HT-29 (cell line): Measurements from ENCODE around the gene PXDC1. TPM values are rescaled to one million over a fixed set of nuclear protein-coding genes. Genes with fewer than 3 reads are reported as not detected.

Source experiments
- DNase-seq: peaks from one replicate; pipeline ENCODE4 v3.0.0-alpha.2; 2015; ENCODE audit warnings: low spot score
- total RNA-seq: library from RNA; depleted of rRNA; stranded (reverse); fragments of >200 nt; shearing (Covaris generic); gene quantifications from 2 replicates; pipeline ENCODE4 v1.2.3, GENCODE V29; 2014

The PXDC1 gene
- total RNA-seq, 1 experiment from 2014 or later: 44.4 TPM

DNA sequence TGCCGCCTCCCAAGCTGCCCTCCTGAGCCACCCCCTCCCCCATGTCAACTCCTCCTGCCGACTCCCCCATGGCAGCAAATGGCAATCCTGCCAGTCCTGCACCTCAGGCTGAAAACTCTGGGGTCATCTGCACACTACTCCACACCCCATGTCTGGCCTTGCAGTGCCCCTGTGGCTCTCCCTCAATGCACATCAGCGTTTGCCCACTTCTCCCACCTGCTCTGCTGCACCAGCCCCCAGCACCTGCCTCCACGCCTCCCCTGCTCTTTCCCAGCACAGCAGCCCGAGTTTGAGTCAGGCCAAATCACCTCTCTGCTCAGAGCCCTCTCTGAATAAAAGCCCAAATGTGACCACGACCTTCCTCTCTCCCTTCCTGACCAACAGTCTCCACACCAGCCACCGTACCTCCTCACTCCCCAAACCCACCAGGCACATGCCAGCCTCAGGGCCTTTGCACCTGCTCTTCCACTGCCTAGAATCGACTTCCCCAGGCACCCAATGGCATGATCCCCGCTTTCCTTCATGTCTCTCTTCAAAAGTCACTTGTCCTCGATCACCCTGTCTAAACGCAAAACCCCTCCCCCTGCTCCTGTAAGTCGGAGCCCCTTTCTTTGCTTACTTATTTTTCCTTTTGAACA is 4.3 kb downstream of the PXDC1 start:
- DNase-seq: no peak

DNA sequence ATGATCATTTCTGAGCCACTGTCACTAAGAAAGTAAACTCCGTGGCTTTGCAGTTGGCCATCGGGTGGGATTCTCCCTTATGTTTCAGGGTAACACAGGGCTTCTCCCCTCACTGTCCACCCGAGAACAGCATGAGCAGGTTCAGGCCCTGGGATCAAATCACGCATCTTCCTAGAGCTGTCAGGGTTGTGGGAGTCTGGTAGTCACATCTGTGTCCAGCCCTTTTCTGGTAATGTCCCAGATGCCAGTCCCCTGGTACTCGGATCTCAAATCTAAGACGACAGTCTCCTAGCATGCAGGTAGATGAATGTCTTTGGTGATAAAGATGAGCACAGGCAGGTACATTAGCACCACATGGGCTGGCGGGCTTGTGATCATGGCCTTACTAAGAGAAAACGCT is 4.8 kb downstream of the PXDC1 start:
- DNase-seq: no peak

DNA sequence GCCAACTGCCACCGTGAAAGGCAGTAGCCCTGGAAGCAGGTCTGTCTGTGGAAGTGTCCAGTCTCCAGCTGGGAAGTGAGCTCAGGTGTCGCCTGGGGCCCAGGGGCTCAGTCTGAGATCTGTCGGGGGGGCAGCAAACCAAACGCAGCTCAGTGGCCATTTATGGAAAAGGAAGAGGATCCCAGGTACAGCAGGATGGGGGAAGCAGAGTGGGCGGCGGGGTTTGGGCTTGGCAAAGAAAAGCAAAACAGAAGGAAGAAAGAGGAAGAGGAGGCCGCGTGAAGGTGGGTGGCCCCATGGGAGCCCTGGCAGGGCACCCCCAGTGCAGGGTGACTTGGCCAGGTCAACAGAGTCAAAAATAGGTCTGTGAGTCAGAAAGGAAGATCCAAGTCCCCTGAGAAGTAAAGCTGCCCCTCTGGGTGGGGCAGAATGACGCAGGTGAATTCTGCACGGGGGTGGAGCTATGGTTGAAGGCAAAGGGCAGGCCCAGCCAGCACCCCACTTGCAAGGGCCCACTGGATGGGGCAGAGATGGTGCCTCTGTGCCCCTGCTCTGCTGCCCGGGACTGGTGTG is 5.3 kb downstream of the PXDC1 start:
- DNase-seq: no peak

DNA sequence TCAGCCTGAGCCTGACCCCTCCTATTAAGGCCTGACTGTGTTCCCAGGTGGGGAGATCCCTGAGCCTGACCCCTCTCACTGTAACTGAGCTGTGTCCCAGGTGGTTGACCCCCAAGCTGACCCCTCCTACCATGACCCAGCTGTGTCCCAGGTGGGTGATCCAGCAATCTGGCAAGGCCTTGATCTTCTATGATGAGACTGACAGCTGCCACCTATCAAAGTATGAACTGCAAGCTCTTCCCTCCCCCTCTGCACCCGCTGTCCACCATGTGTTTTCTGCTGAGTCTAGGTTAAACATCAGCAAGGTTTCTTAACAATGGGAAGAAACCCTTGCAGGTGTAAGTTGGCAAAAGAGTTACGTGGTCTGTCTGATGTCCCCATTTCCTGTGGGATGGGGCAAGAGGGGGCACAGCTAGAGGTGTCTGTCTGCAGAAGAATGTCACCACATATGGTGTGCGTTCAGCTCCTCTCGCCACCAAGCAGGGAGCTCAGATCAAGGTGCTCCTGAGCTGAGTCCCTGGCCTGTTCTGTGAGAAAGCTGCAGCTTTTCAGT is 5.9 kb downstream of the PXDC1 start:
- DNase-seq: no peak

DNA sequence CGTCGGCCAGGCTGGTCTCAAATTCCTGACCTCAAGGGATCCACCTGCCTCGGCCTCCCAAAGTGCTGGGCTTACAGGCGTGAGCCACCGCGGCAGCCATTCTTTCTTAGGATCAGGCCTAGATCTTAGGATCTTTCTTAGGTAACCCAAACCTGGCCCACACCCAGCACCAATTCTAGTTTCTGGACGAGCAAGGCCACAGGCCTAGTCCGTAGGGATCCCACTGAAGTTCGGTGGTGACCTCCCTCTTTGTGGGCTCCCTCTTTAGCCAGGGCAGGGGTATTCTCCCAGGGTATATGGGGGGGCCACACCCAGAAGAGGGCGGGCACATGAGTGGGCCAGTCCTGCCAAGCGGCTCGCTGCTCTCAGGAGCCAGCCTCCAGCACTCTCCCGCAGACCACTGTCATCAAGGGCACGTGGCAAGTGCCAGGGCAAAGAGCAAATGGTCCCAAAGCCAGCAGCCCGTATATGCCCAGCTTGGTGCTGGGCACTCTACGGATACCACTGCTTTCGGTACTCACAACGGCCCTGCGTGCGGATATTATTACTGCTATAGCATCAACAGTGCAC is 6.5 kb downstream of the PXDC1 start:
- no peak for DNase-seq

DNA sequence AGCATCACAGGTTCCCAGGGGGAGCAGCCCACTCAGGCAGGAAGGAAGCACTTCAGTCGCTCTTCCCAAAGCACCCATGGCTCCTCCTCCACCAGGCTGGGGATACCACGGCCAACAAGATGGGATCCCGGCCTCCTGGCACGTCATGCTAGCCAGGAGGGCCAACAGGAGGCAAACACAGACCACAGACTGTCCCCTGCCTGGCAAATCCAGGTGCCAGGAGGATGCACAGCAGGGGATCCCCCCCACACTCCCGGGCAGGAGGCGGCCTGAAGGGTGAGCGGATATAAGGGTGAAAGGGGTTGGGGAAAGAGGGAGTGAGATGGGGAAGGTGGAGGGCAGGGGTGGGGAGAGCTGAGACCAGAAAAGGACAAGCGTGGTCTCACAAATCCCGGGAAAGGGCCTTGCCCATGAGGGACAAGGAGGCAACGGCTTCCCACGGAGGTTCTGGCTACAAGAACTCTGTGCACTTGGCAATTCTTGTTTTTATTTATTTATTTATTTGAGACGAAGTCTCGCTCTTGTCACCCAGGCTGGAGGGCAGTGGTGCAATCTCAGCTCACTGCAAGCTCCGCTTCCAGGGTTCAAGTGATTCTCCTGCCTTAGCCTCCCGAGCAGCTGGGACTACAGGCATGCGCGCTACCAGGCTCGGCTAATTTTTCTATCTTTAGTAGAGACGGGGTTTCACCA is 7.2 kb downstream of the PXDC1 start:
- no peak for DNase-seq

DNA sequence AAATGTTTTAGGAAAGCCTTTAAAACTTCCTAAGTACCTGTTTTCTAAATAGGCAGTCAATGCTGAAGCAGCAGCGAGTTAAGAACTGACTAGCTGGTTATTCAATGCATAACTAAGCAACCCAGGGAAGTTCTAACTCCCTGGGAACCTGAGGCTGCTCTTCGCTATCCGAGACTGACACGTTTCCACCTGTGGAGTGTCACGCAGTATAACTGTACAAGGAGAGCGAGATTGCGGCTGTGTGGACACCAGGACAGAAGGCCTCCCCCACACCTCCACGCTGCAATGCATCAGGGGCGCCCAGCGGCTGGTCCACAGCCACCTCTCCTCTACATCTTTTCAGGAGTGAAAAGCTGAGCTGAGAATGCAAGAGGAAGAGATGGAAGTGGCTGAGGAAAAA is 8.0 kb downstream of the PXDC1 start:
- DNase-seq: no peak

DNA sequence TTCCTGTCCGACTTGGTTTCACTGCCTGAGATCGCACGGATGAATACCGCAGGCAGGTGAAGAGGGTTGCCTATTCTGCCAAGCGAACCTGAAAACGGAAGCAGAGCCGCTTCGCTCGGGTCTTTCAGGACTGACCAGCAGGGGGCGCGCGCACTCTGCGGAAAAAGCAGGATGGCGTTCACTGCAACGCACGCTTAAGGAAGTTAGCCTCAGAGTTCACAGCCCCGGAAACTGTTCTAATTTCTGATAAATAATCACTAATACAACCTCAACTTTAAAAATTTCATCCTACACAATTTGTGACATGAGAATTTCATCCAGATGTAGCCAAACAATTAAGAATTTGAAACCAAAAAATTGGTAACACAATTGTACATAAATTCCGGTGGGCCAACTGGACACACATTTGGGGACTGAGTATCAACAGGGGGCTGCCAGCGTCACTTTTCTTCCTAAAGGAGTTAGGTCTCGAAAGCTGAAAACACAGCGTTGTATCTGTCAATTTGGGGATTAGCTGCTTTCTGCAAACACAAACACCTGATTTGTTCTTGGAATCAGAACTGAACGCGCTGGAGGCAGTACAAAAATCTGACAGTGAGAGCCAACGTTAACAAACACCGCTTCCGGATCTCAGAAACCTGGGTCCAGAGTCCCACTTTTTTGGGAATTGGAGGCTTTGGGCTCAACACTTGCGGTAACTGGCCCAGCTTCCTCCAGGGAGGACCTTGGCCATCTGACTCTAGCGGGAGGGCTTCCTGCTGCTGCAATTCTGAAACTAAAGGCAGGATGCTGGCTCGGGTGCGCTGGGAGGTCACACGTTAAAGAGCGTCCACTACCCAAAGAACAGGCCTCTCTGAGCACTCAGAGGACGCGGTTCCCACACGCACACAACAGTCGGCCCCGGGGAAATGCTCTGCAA is 8.8 kb downstream of the PXDC1 start:
- DNase-seq: peak; percentile 89

DNA sequence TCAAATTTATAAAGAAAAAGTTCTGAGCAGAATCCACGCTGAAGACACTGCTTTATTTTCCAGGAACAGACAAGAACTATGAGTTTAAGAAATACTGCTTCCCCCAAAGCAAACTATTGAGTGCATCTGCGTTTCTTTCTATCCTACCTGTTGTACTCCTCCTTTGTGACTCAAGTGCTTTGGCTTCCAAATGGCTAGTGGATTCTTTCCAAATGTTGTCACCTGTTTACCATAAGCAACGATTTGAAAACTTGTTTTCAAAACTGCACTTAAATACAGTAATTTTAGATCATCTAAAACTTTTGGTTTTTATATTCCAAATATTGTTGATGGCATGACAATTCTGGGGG is 9.5 kb downstream of the PXDC1 start:
- DNase-seq: no peak

DNA sequence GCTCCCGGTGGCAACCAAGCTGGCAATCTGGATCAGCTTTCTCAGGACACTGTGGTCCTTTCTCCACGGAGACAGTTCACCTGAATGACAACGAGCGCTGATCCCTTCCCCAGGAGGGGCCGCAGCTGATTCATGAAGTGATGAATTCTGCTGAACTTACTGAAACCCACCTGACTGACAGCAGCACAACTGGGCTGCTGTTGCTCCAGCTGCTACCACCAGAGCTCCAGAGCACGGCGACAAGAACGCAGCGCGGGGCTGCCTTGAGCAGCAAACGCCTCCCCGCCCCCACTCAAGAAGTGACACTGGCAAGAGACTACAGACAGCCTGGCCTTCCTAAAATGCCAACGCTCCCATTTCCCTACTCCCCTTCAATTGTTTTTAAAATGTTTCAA is 10.0 kb downstream of the PXDC1 start:
- DNase-seq: no peak

DNA sequence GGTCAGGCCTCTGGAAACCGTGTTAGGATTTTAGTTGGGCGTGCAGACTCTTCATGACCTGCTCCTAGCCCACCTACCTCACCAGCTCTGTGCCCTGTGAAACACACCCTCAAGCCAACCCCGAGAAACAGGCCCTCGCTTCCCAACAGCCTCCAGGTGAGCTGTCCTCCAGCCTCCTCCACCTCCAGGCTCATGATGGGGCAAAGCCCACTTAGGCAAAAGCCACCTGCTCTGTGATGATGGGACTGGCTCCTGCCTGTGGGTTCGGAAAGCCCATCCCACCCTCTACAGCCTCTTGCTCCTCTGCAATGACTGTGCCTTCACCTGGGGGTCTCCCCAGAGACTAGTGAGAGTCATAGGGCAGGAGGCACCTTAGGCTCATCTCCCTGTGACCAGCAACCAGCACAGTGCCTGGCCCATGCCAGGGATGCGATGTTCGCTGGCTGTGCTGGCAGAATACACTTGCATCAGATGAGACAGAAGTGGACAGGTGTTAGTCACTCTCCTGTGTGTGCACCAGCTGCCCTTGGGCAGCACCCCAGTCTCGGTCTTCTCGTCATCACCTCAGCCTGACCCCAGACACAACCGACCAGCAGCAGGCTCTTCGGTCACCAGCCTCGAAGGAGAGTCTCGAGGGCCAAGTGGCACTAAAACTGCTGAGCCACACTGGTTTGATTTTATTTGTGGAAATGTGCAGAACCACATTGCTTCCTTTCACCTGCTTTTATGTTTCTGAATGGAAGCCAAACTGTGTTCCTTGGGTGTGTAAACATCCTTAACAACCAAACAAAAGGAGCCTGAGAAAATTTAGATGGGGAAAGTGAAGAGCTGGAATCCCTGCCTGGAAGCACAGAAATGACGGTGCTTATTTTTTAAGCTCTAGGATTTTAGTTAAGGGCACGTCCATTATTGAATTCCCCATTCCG is 10.7 kb downstream of the PXDC1 start:
- no peak for DNase-seq

DNA sequence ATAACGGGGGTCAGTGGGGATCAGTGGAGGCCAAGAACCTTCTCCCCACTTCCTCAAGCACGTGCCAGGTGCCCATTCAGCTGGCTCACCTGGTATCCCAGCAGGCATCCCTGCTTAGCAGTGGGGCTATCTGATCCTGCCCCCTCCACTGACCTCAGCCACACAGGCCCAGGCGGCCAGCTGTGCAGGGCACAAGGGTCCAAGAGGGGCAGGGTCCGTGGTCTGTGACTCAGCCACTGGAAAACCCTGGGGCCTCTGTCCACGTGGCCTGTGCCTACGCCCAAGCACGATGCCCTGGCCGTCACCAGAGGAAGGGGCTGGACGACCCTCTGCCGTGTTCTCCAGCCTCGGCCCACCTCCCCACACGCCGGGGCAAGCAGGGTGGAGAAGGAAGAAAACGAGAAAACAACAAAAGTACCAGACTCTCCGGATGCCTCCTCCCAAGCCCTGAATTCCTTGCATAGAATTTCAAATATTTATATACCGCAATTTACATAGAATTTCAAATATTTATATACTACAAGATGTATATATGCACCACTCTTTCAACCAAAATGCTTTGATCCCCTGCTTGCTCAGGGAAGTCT is 12.1 kb downstream of the PXDC1 start:
- no peak for DNase-seq

DNA sequence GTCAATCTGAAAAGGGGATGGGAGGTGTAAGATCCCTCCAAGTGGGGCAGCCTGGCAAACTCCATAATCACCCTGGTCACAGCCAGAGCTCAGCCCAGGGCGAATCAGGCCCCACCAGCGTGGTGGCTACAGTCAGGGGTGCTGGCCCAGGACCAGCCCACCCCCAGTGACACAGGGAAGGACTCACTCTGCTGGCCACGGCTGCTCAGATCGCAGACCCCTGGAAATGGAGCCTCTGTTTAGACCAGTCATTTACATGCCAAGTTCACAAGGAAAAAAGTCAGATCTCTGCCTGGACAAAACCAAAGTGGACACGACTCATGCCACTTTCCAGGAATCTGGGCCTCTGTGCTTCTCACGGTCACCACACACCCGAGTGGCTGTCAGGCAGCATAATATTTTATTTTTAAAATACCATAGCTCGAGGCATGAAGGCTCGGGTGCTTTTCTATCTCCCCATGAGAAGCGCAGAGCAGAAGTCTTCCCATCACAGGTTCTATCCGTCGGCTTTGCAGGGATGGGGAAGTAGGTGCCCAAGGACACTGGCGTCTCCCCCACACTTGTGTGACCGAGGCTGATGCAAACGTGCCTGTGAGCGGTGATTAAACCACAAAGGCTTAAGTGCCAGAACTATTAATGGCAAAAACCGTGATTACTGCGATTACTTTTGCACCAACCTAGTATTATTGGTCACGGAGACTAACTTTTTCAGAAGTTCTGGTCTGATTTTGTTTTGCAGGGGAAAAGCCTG is 13.0 kb downstream of the PXDC1 start:
- no peak for DNase-seq

DNA sequence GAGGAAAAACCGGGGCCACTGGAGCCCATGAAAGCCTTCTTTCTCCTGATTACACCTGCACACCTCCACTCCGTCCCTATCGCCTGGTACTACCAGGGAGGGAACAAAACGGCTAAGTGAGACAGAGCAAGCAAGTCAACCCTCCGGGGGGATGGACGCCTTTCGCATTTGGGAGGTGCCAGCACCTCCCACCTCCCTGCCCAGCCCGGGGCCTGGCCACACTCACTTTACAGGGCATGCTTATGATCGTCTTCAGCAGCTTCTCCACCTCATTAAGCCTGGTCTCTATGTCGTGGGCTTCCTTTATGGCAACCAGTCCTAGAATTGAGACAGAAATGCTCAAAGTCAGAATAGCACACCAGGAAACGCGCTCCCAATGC is 13.7 kb downstream of the PXDC1 start:
- DNase-seq: no peak

DNA sequence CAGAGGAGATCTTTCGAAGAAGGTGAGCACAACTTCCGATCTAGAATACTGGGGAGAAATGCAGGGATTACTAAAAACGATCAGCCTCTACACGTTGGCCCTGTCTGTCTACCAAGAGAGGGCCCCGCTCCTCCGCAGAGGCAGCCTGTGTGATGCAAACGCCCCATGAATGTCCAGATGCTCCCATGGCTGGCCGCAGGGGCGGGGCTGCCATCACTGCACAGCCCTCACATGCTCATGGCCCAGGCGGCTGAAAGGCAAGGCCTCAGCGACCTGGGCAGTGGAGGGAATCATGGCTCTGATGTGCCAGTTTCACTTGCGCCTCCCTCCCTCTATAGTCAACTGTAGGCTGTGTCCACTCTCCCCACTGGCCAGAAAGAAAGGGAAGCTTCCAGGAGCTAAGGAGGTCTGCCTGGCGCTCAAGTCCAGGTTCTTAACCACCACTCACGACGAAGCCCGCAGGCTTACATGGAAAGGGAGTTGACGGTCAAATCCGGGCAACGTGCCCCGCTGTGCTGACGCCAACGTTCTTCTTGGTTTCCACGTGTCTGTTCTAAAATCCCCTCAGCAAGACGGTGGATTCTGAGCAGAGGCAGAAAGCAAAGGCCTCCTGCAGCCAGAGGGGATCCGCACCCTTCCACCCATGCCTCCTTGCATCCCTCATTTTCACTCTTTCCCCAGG is 14.2 kb downstream of the PXDC1 start:
- no peak for DNase-seq

DNA sequence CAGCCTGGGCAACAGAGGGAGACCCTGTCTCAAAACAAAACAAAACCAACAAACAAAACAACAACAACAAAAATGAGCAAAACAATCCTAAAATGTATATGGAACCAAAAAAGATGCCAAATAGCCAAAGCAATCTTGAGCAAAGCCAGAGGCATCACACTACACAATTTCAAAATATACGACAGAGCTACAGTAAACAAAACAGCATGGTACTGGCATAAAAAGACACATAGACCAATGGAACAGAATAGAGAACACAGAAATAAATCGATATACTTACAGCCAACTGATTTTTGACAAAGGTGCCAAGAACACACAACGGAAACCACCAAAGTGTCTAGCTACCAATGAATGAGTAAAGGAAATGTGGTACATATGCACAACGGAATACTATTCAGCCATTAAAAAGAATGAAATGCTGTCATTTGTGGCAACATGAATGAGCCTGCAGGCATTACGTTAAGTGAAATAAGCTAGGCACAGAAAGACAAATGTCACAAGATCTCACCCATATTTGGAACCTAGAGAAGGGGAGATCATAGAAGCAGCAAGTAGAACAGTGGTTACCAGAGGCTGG is 16.4 kb downstream of the PXDC1 start:
- no peak for DNase-seq

DNA sequence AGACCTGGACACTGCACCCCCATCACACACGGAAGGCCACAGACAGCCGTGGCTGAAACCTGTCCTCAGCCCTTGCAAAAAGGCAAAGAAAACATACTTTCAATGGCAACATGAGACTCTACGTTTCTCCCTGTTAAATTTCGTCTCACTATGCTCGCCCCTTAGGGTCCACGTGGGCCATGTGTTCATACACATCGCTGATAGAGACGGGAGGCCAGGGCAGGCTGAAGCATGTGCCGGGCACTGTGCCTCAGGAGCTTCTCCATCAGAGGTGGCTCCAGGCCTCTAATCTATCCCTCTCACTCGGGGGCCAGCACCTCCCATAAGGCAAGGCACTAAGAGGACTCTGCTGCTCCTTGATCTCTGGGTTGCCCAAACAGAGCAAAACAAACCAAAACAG is 17.5 kb downstream of the PXDC1 start:
- no peak for DNase-seq

DNA sequence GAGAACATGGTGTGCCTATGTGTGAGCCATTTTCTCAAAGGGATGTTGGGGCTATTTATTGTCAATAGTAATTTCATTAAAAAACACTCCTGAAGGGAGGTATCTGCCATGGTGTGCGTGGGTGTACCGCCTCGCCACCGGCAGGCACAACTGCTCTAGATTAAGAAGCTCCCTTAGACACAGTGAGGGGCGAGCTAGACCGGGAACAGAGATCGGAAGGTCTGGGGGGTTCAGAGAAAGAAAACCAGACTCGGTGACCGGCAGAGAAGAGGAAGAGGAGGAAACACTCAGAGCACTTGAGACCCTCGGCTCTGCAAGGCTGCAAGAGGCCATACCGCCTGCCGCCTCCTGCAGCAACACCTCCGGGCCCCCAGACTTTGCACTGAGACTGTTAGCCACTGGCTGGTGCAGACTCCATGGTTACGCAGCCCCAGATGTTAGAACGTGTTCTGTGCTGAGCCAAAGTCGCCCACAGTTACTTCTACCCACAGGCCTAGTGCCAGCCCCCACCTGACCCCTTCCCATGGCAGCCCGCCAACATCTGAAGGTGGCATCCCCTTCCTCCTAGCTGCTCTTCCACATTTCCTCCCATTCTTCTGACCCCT is 18.1 kb downstream of the PXDC1 start:
- DNase-seq: no peak
